GM12878 (cell line): ENCODE measurements around the gene RASGRF2.

ENCODE experiments used
- MAX ChIP-seq: IDR thresholded peaks from 2 replicates; pipeline ENCODE4 v1.6.1; 2012; ENCODE audit warnings: low read depth, low read length, improper control_type of control experiment
- POLR2A ChIP-seq: IDR thresholded peaks from 2 replicates; pipeline ENCODE4 v1.6.1; 2011; ENCODE audit warnings: low read depth, mild to moderate bottlenecking, low read length
- POLR2AphosphoS5 ChIP-seq: IDR thresholded peaks from 2 replicates; pipeline ENCODE4 v1.6.1; 2011; ENCODE audit warnings: mild to moderate bottlenecking, low read length, inconsistent platforms
- TF ChIP-seq, protein P1 (sequence below), 3 experiments: IDR thresholded peaks in 2 of 3; conservative IDR thresholded peaks in 1 of 3; 2 replicates each; pipeline ENCODE4 v1.5.1; 2011; ENCODE audit warnings: low read depth in 3 of 3, low read length in 3 of 3, mild to moderate bottlenecking in 3 of 3, control low read depth in 2 of 3, moderate library complexity in 2 of 3, inconsistent platforms in 1 of 3, mixed read lengths in 1 of 3; ENCODE audit not compliant: control insufficient read depth in 2 of 3, insufficient read depth in 1 of 3; ENCODE audit errors: extremely low read depth in 1 of 3

DNA sequence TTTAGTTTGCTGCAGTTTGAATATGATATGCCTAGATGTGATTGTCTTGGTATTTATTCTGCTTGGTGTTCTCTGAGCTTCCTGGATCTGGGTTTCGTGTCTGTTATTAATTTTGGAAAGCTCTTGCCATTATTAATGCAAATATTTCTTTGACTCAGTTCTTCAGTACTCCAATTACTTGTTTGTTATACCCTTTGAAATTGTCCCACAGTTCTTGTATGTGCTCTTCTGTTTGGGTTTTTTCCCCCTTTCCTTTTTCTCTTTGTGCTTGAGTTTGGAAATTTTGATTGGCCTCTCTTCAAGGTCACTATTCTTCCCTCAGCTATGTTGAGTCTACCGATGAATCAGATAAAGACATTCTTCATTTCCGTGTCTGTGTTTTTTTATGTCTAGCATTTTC is 176.4 kb downstream of the RASGRF2 start:
- TF ChIP-seq, protein P1, sequence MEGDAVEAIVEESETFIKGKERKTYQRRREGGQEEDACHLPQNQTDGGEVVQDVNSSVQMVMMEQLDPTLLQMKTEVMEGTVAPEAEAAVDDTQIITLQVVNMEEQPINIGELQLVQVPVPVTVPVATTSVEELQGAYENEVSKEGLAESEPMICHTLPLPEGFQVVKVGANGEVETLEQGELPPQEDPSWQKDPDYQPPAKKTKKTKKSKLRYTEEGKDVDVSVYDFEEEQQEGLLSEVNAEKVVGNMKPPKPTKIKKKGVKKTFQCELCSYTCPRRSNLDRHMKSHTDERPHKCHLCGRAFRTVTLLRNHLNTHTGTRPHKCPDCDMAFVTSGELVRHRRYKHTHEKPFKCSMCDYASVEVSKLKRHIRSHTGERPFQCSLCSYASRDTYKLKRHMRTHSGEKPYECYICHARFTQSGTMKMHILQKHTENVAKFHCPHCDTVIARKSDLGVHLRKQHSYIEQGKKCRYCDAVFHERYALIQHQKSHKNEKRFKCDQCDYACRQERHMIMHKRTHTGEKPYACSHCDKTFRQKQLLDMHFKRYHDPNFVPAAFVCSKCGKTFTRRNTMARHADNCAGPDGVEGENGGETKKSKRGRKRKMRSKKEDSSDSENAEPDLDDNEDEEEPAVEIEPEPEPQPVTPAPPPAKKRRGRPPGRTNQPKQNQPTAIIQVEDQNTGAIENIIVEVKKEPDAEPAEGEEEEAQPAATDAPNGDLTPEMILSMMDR (IDR thresholded peaks at IDR 0.05 in 2 of 3, conservative IDR thresholded peaks at IDR 0.05 in 1 of 3; ENCODE audit: control insufficient read depth in 2 of 3, extremely low read depth in 1 of 3, insufficient read depth in 1 of 3, low read depth in 3 of 3, low read length in 3 of 3), result no peak
- no peak for TF ChIP-seq POLR2A
- TF ChIP-seq POLR2AphosphoS5, result no peak
- TF ChIP-seq MAX, result no peak
